NCI-H1694 (cell line): Measurements from ENCODE around the gene GRIP2.

ENCODE experiments used
- DNase-seq: peaks from one replicate; lab custom pipeline; 2025; lab: John Stamatoyannopoulos, UW

Gene GRIP2

GRCh38 chr3:14539384-14539741, 779 bp downstream of the GRIP2 start:
- DNase-seq: no peak

- DNase-seq: no peak
Measured at GRCh38 chr3:14538451-14539088, 1.6 kb downstream of the GRIP2 start.

- no peak for DNase-seq
Measured at GRCh38 chr3:14537590-14538450, 2.3 kb downstream of the GRIP2 start.

GRCh38 chr3:14536837-14537589, 3.1 kb downstream of the GRIP2 start:
- no peak for DNase-seq

- no peak for DNase-seq
Measured at GRCh38 chr3:14536055-14536815, 3.9 kb downstream of the GRIP2 start.

- DNase-seq: no peak
Measured at GRCh38 chr3:14535616-14536015, 4.5 kb downstream of the GRIP2 start.

- DNase-seq: no peak
Measured at GRCh38 chr3:14534516-14535191, 5.5 kb downstream of the GRIP2 start.

GRCh38 chr3:14533457-14533958, 6.6 kb downstream of the GRIP2 start:
- DNase-seq: no peak

- DNase-seq: no peak
Measured at GRCh38 chr3:14532691-14533456, 7.3 kb downstream of the GRIP2 start.

GRCh38 chr3:14531856-14532395, 8.2 kb downstream of the GRIP2 start:
- no peak for DNase-seq

GRCh38 chr3:14528081-14528480, 12.1 kb downstream of the GRIP2 start:
- no peak for DNase-seq

- no peak for DNase-seq
Measured at GRCh38 chr3:14525685-14526631, 14.2 kb downstream of the GRIP2 start.

GRCh38 chr3:14524920-14525660, 15.1 kb downstream of the GRIP2 start:
- DNase-seq: no peak

GRCh38 chr3:14524311-14524711, 15.8 kb downstream of the GRIP2 start:
- no peak for DNase-seq

GRCh38 chr3:14523792-14524191, 16.4 kb downstream of the GRIP2 start:
- no peak for DNase-seq

GRCh38 chr3:14522768-14523167, 17.4 kb downstream of the GRIP2 start:
- DNase-seq: no peak

GRCh38 chr3:14522129-14522691, 17.9 kb downstream of the GRIP2 start:
- DNase-seq: no peak

- DNase-seq: no peak
Measured at GRCh38 chr3:14521611-14522010, 18.5 kb downstream of the GRIP2 start.
